Testis (tissue), 2 donors: ENCODE data around the gene ZNF441.

Experiments used
- CTCF ChIP-seq, 3 experiments: fragments of 450-650 bp in 2 of 3; fragments of 200-600 bp in 1 of 3; sonication (generic) in 1 of 3; IDR thresholded peaks; one replicate each; pipeline ENCODE4 v1.5.1; 2016 to 2019; ENCODE audit warnings: antibody characterized with exemption in 3 of 3, mild to moderate bottlenecking in 2 of 3, moderate library complexity in 1 of 3
- POLR2A ChIP-seq: fragments of 450-650 bp; IDR thresholded peaks from one replicate; pipeline ENCODE4 v1.6.1; 2017; ENCODE audit warnings: antibody characterized with exemption, mild to moderate bottlenecking, moderate library complexity

GRCh38 chr19:11814700-11815035, 47.9 kb downstream of the ZNF441 start:
- TF ChIP-seq POLR2A (no peak), CTCF (IDR thresholded peaks at IDR 0.05) (no peak)
